ENCODE measurements around the gene SH3PXD2A. TPM values are rescaled to one million over a fixed set of nuclear protein-coding genes. Genes with fewer than 3 reads are reported as not detected.

Gene SH3PXD2A
- total and polyA plus RNA-seq, 12 donors = 5.7 to 34.5 (median 19.2) TPM

DNA sequence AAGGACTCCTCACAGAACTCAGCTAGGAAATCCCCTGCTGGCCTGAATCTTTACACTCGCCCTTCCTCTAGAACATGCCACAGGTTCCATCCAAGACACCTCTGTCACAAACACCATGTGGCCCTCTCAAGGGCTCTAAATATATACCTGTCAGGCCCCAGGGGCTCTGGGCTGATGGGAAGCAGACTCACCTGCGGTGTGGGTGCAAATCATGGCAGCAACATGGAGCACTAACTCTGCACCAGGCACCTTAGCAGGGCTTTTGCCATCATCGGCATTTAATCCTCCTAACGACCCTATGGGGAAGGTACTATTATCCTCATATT lies 17.3 kb downstream of the SH3PXD2A start:
- TF ChIP-seq CTCF (IDR thresholded peaks at IDR 0.05) (no peak), POLR2A (IDR thresholded peaks at IDR 0.05) (no peak)

GRCh38 chr10:103837370-103838069 lies 17.9 kb downstream of the SH3PXD2A start:
- 74 to 90% (median 87%) methylated on average over 5 to 10 of the region's 10 CpGs for WGBS, 4 donors
- Histone ChIP-seq H3K4me3 (no peak overlapping the region), H3K9me3 (replicated peaks in 1 of 3) (no peaks in the 10 kb centered on the region), H3K27me3 (no peaks in the 10 kb centered on the region), H3K36me3 (replicated peaks in 1 of 2) (no peaks in the 10 kb centered on the region), H3K4me1 (replicated peaks in 1 of 2) (peaks cover 0 to 15% of the 10 kb centered on the region in 2 donors), H3K27ac (no peak overlapping the region)
- TF ChIP-seq POLR2A (IDR thresholded peaks at IDR 0.05) = no peak
- no peak for TF ChIP-seq CTCF (IDR thresholded peaks at IDR 0.05)
- no peak for DNase-seq
- intact Hi-C loops (cut with DNase I) = no loop called here

More for the DNA sequence above, 17.3 kb downstream of the SH3PXD2A start:
- intact Hi-C loops (cut with DNase I) = no loop called here
- 80 to 94% (median 87%) methylated on average over 2 to 4 of the region's 4 CpGs for WGBS, 4 donors
- DNase-seq = no peak
- Histone ChIP-seq H3K36me3 (replicated peaks in 1 of 2) (no peaks in the 10 kb centered on the region), H3K27me3 (no peaks in the 10 kb centered on the region), H3K9me3 (replicated peaks in 1 of 3) (no peaks in the 10 kb centered on the region), H3K27ac (no peak overlapping the region), H3K4me3 (no peak overlapping the region), H3K4me1 (replicated peaks in 1 of 2) (peaks cover 0 to 15% of the 10 kb centered on the region in 2 donors)

DNA sequence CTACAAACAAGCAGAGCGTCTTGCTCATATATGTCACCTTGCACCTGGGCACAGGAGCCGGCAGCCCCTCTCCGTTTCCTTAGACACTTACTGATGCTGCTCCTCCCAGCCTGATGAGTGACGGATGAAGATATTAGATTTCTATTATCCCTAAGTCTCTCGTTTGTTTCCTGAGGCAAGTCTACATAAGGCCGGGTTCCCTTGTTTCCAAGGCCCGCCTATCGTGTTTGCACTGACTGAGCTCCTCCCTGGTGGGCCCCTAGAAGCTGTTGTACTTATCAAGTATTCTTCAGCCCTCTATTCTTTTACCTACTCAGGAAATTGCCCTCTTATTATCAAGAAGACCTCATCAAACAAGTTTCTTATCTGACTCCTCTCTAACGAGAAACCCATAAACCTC lies 18.5 kb downstream of the SH3PXD2A start:
- Histone ChIP-seq H3K4me3 (no peak overlapping the region), H3K36me3 (replicated peaks in 1 of 2) (no peaks in the 10 kb centered on the region), H3K9me3 (replicated peaks in 1 of 3) (no peaks in the 10 kb centered on the region), H3K27ac (no peak overlapping the region), H3K4me1 (replicated peaks in 1 of 2) (peaks cover 0 to 15% of the 10 kb centered on the region in 2 donors), H3K27me3 (no peaks in the 10 kb centered on the region)
- no peak for DNase-seq
- WGBS, 4 donors = 81 to 90% (median 89%) methylated on average over 9 of the region's 9 CpGs
- no peak for TF ChIP-seq CTCF (IDR thresholded peaks at IDR 0.05)
- no peak for TF ChIP-seq POLR2A (IDR thresholded peaks at IDR 0.05)
- intact Hi-C loops (cut with DNase I) = no loop called here

GRCh38 chr10:103836273-103836672 lies 19.1 kb downstream of the SH3PXD2A start:
- H3K9me3 ChIP-seq (replicated peaks in 1 of 3) = no peaks in the 10 kb centered on the region
- H3K36me3 ChIP-seq (replicated peaks in 1 of 2) = no peaks in the 10 kb centered on the region
- peaks cover 0 to 15% of the 10 kb centered on the region in 2 donors for H3K4me1 ChIP-seq (replicated peaks in 1 of 2)
- intact Hi-C loops (cut with DNase I) = no loop called here
- H3K27ac ChIP-seq = no peak overlapping the region
- no peak for DNase-seq
- TF ChIP-seq CTCF (IDR thresholded peaks at IDR 0.05) = no peak
- TF ChIP-seq POLR2A (IDR thresholded peaks at IDR 0.05) = no peak
- H3K27me3 ChIP-seq = no peaks in the 10 kb centered on the region
- WGBS, 4 donors = 64 to 81% (median 75%) methylated on average over 1 of the region's 1 CpG
- H3K4me3 ChIP-seq = no peak overlapping the region

Data from adrenal gland (tissue), 12 donors.